Measurements from ENCODE around the gene ANOS1. TPM values are rescaled to one million over a fixed set of nuclear protein-coding genes. Genes with fewer than 3 reads are reported as not detected.
"Not testable (repeated sequence)": the region's sequence is repeated elsewhere in the genome, so short reads cannot be mapped to it uniquely, and the experiment has no call there.

Gene ANOS1, protein sequence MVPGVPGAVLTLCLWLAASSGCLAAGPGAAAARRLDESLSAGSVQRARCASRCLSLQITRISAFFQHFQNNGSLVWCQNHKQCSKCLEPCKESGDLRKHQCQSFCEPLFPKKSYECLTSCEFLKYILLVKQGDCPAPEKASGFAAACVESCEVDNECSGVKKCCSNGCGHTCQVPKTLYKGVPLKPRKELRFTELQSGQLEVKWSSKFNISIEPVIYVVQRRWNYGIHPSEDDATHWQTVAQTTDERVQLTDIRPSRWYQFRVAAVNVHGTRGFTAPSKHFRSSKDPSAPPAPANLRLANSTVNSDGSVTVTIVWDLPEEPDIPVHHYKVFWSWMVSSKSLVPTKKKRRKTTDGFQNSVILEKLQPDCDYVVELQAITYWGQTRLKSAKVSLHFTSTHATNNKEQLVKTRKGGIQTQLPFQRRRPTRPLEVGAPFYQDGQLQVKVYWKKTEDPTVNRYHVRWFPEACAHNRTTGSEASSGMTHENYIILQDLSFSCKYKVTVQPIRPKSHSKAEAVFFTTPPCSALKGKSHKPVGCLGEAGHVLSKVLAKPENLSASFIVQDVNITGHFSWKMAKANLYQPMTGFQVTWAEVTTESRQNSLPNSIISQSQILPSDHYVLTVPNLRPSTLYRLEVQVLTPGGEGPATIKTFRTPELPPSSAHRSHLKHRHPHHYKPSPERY
- 0.22 and 0.90 TPM in 2 replicates for total RNA-seq (2021)
- percentile 14 among the genes with signal in this experiment for Bru-seq, nascent RNA
- BruChase-seq, experiment 1, labeled RNA remaining after a 2-hour chase: percentile 13 among the genes with signal in this experiment
- BruChase-seq, experiment 2, labeled RNA remaining after a 6-hour chase: percentile 11 among the genes with signal in this experiment
- long read RNA-seq, partial matches to known transcripts: 0 of 1 reads
- long read RNA-seq, other reads (novel, unspliced or antisense): 1 of 1 reads

DNA sequence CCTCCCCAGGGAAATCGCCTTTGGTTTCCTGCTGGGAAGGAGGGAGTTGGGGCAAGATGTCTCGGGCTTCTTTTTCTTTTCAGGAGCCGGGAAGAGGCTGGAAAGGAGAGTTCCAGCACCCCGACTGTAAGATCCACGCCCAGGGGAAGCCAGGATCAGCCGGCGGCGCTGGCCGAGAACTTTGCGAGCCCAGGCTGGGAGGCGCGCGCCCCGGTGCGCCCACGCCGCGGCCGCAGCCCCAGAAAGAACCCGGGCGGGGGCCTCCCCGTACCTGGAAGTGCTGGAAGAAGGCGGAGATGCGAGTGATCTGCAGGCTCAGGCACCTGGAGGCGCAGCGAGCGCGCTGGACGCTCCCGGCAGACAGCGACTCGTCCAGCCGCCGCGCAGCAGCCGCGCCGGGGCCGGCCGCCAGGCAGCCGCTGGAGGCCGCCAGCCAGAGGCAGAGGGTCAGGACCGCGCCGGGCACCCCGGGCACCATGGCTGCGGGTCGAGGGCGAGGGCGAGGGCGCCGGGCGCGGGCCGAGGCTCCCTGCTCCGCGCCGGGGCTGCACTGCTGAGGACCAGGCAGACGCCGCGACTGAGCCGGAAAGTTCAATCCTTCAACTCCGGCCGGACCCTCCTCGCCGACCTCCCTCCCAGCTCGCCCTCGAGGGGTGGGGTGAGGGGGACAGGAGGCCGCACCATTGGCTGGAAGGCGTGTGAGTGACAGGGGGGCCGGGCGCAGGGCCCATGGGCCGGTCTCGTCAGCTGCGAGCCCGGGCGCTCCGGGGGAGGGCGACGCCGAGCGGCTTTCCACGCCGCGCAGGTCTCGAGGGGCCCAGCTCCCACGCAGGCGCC, at the start of gene ANOS1:
ANOS1 (minus strand) TSS at position 579 of the 837 bp plus-strand sequence; CDS start at position 478, 101 bp downstream.
- Histone ChIP-seq H3K9me3 (ENCODE audit: insufficient read depth, low read depth) (no peaks in the 10 kb centered on the region), H3K79me2 (ENCODE audit: low read depth) (no peaks in the 10 kb centered on the region), H2AFZ (no peak within 1 kb of the TSS), H3K4me3 (no peak within 1 kb of the TSS), H3K4me1 (replicated peaks; ENCODE audit: insufficient read depth) (peaks cover 11% of the 10 kb centered on the region), H3K9me2 (ENCODE audit: insufficient read depth) (no peaks in the 10 kb centered on the region), H3K27me3 (ENCODE audit: insufficient read depth, low read depth) (no peaks in the 10 kb centered on the region), H3K4me2 (no peak within 1 kb of the TSS), H3K27ac (no peak within 1 kb of the TSS), H3K36me3 (ENCODE audit: low read depth) (no peaks in the 10 kb centered on the region), H3F3A (ENCODE audit: insufficient read depth, low read depth) (no peaks in the 10 kb centered on the region), H4K20me1 (ENCODE audit: insufficient read depth) (no peaks in the 10 kb centered on the region)
- POLR2A ChIA-PET (ENCODE audit: unreplicated experiment): no interaction called here
- no TSS peak for BruUV-seq (replicated peaks)
- TF ChIP-seq EZH2 (IDR thresholded peaks at IDR 0.05; ENCODE audit: low read depth) (no peak), CTCF (conservative IDR thresholded peaks at IDR 0.05) (no peak)
- no peak for DNase-seq
- intact Hi-C loops (cut with micrococcal nuclease; ENCODE audit: unreplicated experiment): no loop called here
- CTCF ChIA-PET: no interaction called here

GRCh38 chrX:8773117-8773516, 41.2 kb upstream of the ANOS1 start:
- Histone ChIP-seq H3K4me2 (no peak overlapping the region), H2AFZ (no peak overlapping the region), H3K36me3 (ENCODE audit: low read depth) (no peaks in the 10 kb centered on the region), H3K27me3 (ENCODE audit: insufficient read depth, low read depth) (no peaks in the 10 kb centered on the region), H3K79me2 (ENCODE audit: low read depth) (no peaks in the 10 kb centered on the region), H3K27ac (no peak overlapping the region), H3F3A (ENCODE audit: insufficient read depth, low read depth) (no peaks in the 10 kb centered on the region), H3K9me3 (ENCODE audit: insufficient read depth, low read depth) (no peaks in the 10 kb centered on the region), H3K9me2 (ENCODE audit: insufficient read depth) (no peaks in the 10 kb centered on the region), H4K20me1 (ENCODE audit: insufficient read depth) (no peaks in the 10 kb centered on the region), H3K4me1 (replicated peaks; ENCODE audit: insufficient read depth) (no peaks in the 10 kb centered on the region), H3K4me3 (no peak overlapping the region)
- ChIA-PET CTCF (no interaction called here), POLR2A (ENCODE audit: unreplicated experiment) (no interaction called here)
- BruUV-seq (replicated peaks): no TSS peak
- no peak for TF ChIP-seq CTCF (conservative IDR thresholded peaks at IDR 0.05)
- TF ChIP-seq EZH2 (IDR thresholded peaks at IDR 0.05; ENCODE audit: low read depth): no peak
- DNase-seq: no peak
- intact Hi-C loops (cut with micrococcal nuclease; ENCODE audit: unreplicated experiment): no loop called here

GRCh38 chrX:8760021-8760420, 28.1 kb upstream of the ANOS1 start:
- Histone ChIP-seq H3K27ac (no peak overlapping the region), H3K4me1 (replicated peaks; ENCODE audit: insufficient read depth) (peaks cover 25% of the 10 kb centered on the region), H3K36me3 (ENCODE audit: low read depth) (no peaks in the 10 kb centered on the region), H3K27me3 (ENCODE audit: insufficient read depth, low read depth) (no peaks in the 10 kb centered on the region), H3K4me2 (no peak overlapping the region), H3K4me3 (no peak overlapping the region), H2AFZ (no peak overlapping the region), H3K9me2 (ENCODE audit: insufficient read depth) (no peaks in the 10 kb centered on the region), H3K9me3 (ENCODE audit: insufficient read depth, low read depth) (no peaks in the 10 kb centered on the region), H3K79me2 (ENCODE audit: low read depth) (no peaks in the 10 kb centered on the region), H4K20me1 (ENCODE audit: insufficient read depth) (no peaks in the 10 kb centered on the region), H3F3A (ENCODE audit: insufficient read depth, low read depth) (peaks cover 15% of the 10 kb centered on the region; the same call in 1 of the 2 replicates)
- ChIA-PET CTCF (no interaction called here), POLR2A (ENCODE audit: unreplicated experiment) (no interaction called here)
- DNase-seq: no peak
- intact Hi-C loops (cut with micrococcal nuclease; ENCODE audit: unreplicated experiment): no loop called here
- TF ChIP-seq EZH2 (IDR thresholded peaks at IDR 0.05; ENCODE audit: low read depth) (no peak), CTCF (conservative IDR thresholded peaks at IDR 0.05) (no peak)
- BruUV-seq (replicated peaks): no TSS peak

GRCh38 chrX:8758706-8759105, 26.8 kb upstream of the ANOS1 start:
- peaks cover 15% of the 10 kb centered on the region; the same call in 1 of the 2 replicates for H3F3A ChIP-seq (ENCODE audit: insufficient read depth, low read depth)
- peak overlapping the region; percentile 91 for H3K27ac ChIP-seq
- H3K9me2 ChIP-seq (ENCODE audit: insufficient read depth); H3K36me3 ChIP-seq (ENCODE audit: low read depth); H3K9me3 ChIP-seq (ENCODE audit: insufficient read depth, low read depth); H4K20me1 ChIP-seq (ENCODE audit: insufficient read depth); BruUV-seq (replicated peaks); DNase-seq; H3K79me2 ChIP-seq (ENCODE audit: low read depth); CTCF ChIA-PET; intact Hi-C loops (cut with micrococcal nuclease; ENCODE audit: unreplicated experiment); H2AFZ ChIP-seq; POLR2A ChIA-PET (ENCODE audit: unreplicated experiment); H3K27me3 ChIP-seq (ENCODE audit: insufficient read depth, low read depth); H3K4me3 ChIP-seq: not testable (repeated sequence)
- peaks cover 25% of the 10 kb centered on the region for H3K4me1 ChIP-seq (replicated peaks; ENCODE audit: insufficient read depth)
- peak overlapping the region; percentile 51 for H3K4me2 ChIP-seq

Measured in PC-9 (cell line).